HUES64 (cell line): ENCODE measurements around the gene ZNF775.

Source experiments
- H3K27ac ChIP-seq: 2 replicates; pipeline ENCODE4 v1.7.0; 2013; ENCODE audit warnings: low read depth, low read length, inconsistent platforms
- H3K27me3 ChIP-seq: 2 replicates; pipeline ENCODE4 v1.6.1; 2013; ENCODE audit warnings: mild to moderate bottlenecking, low read length; ENCODE audit not compliant: insufficient read depth
- H3K36me3 ChIP-seq: 2 replicates; pipeline ENCODE4 v1.6.1; 2013; ENCODE audit warnings: mild to moderate bottlenecking, low read length; ENCODE audit not compliant: insufficient read depth
- H3K4me1 ChIP-seq: 2 replicates; pipeline ENCODE4 v1.6.1; 2013; ENCODE audit warnings: mild to moderate bottlenecking, low read length, moderate library complexity; ENCODE audit not compliant: insufficient read depth
- H3K4me3 ChIP-seq: 2 replicates; pipeline ENCODE4 v1.5.1; 2013; ENCODE audit warnings: mild to moderate bottlenecking, low read length, moderate library complexity
- H3K9ac ChIP-seq: 2 replicates; pipeline ENCODE4 v1.6.1; 2013; ENCODE audit warnings: mild to moderate bottlenecking, low read depth, low read length
- H3K9me3 ChIP-seq: 2 replicates; pipeline ENCODE4 v1.6.1; 2013; ENCODE audit warnings: low read depth, low read length; ENCODE audit not compliant: insufficient read depth
- WGBS: fragments of 150-250, 120-280 bp; methylation state at CpG from one replicate; pipeline ENCODE4 v1.1.7; 2013; ENCODE audit warnings: missing lambda C conversion rate; 5-methylcytosine and 5-hydroxymethylcytosine counted together

Gene ZNF775

GRCh38 chr7:150410680-150411346 lies 31.7 kb downstream of the ZNF775 start:
- WGBS: 94% methylated on average over 10 of the region's 10 CpGs
- no peak overlapping the region for H3K9ac ChIP-seq
- no peaks in the 10 kb centered on the region for H3K27me3 ChIP-seq
- H3K4me3 ChIP-seq: no peak overlapping the region
- peaks cover 10% of the 10 kb centered on the region; the same call in 1 of the 2 replicates for H3K4me1 ChIP-seq
- peaks cover 23% of the 10 kb centered on the region for H3K36me3 ChIP-seq
- H3K27ac ChIP-seq: no peak overlapping the region
- no peaks in the 10 kb centered on the region for H3K9me3 ChIP-seq

DNA sequence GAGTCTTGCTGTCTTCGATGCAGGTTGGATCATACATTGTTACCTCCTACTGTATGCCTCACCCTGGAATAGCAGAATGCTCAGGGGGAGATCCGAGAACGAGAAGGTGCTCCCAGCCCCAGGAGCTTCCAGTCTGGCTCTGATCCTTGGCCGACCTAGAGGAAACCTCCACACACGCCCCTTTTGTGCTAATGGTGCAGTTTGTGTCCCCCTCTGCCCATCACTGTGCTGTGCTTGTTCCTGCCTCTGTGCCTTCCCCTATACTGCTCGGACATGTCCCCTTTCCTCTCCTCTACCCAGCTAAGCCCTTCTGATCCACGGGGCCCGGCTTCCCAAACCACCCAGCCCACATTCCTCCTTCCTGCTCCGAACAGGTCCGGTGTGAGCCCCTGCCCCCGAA lies 32.5 kb downstream of the ZNF775 start:
- peaks cover 23% of the 10 kb centered on the region for H3K36me3 ChIP-seq
- no peak overlapping the region for H3K9ac ChIP-seq
- no peak overlapping the region for H3K4me3 ChIP-seq
- H3K27ac ChIP-seq: no peak overlapping the region
- no peaks in the 10 kb centered on the region for H3K27me3 ChIP-seq
- H3K4me1 ChIP-seq: peaks cover 6% of the 10 kb centered on the region; the same call in 1 of the 2 replicates
- whole genome bisulfite sequencing: 83% methylated on average over 11 of the region's 11 CpGs
- H3K9me3 ChIP-seq: no peaks in the 10 kb centered on the region

DNA sequence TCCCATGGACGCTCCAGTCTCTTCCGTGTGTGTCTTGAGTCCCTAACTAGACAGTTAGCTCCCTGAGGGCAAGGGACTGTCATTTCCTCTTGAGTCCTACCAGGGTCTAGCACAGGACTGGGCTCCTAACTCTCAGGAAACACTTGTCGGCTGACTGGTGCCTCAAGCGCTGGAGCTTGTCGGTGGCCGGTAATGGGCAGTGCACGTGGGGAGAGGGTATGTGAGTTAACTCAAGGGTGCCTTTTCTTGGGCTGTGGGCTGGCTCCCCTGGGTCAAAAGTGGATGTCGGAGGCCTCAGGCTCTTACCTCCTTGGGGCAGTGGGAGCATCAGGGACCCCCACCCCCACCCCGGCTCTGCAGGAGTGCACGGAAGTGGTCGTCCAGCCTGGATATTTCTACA lies 32.9 kb downstream of the ZNF775 start:
- 95% methylated on average over 11 of the region's 11 CpGs for WGBS
- no peak overlapping the region for H3K9ac ChIP-seq
- H3K27ac ChIP-seq: no peak overlapping the region
- no peaks in the 10 kb centered on the region for H3K27me3 ChIP-seq
- no peaks in the 10 kb centered on the region for H3K9me3 ChIP-seq
- H3K4me1 ChIP-seq: peaks cover 3% of the 10 kb centered on the region; the same call in 1 of the 2 replicates
- no peak overlapping the region for H3K4me3 ChIP-seq
- peaks cover 23% of the 10 kb centered on the region for H3K36me3 ChIP-seq

DNA sequence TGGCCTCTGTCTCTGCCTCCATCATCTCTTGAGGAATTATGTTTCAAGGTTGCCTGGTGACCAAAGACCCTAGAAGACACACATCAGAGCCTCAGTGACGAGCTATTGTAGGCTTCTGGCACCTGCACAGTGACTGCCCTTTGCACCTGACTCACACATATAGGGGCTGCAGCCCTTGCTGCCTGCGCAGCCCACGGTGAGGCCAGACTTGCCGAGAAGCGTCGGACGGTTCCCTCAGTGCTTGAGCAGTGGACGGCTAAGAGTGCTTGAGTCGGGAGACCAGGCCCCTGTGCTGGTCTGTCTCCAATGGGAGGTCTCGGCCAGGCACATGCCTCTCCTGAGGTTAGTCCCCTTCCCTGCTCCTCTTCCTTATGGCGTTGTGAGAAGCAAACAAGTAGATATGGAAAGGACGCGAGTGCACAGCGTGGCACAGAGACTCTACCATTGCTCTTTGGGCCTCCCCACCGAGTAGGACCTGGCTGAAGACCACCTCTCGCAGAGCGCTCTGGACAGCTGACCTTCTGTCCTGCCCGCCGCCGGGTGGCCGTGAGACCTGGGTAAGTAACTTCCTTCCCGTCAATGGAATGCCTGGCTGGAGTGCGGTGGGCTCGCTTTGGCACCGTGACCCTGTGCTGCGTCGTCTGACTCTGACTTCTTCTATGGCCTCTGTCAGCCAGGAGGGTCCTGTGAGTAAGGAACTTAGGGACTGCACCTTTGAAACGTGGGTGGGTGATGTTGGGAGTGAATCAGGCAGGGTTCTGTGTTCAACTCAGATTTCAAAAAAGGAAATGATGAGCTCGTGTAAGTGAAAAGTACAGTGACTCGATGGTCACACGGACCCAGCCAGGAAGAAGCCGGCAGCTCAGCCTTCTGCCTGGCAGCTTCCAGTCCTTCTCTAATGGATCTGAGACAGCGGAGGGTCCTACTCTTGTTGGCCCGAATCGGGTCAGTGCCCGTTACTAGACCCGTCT lies 33.7 kb downstream of the ZNF775 start:
- Histone ChIP-seq H3K4me3 (no peak overlapping the region), H3K27me3 (no peaks in the 10 kb centered on the region), H3K27ac (no peak overlapping the region), H3K36me3 (peaks cover 23% of the 10 kb centered on the region), H3K4me1 (no peaks in the 10 kb centered on the region), H3K9me3 (no peaks in the 10 kb centered on the region), H3K9ac (no peak overlapping the region)
- WGBS: 86% methylated on average over 37 of the region's 37 CpGs

- Histone ChIP-seq H3K4me1 (no peaks in the 10 kb centered on the region), H3K27me3 (no peaks in the 10 kb centered on the region), H3K4me3 (no peak overlapping the region), H3K36me3 (peaks cover 21% of the 10 kb centered on the region), H3K9ac (no peak overlapping the region), H3K9me3 (no peaks in the 10 kb centered on the region), H3K27ac (no peak overlapping the region)
- 93% methylated on average over 11 of the region's 11 CpGs for WGBS
Observed at GRCh38 chr7:150413640-150414081, 34.5 kb downstream of the ZNF775 start.

GRCh38 chr7:150415161-150416153 lies 36.3 kb downstream of the ZNF775 start:
- Histone ChIP-seq H3K36me3 (peaks cover 10% of the 10 kb centered on the region), H3K9ac (no peak overlapping the region), H3K4me1 (no peaks in the 10 kb centered on the region), H3K27ac (no peak overlapping the region), H3K9me3 (no peaks in the 10 kb centered on the region), H3K4me3 (no peak overlapping the region), H3K27me3 (peaks cover 3% of the 10 kb centered on the region; the same call in 1 of the 2 replicates)
- WGBS: 93% methylated on average over 19 of the region's 19 CpGs

- H3K27me3 ChIP-seq: peaks cover 7% of the 10 kb centered on the region; the same call in 1 of the 2 replicates
- no peaks in the 10 kb centered on the region for H3K36me3 ChIP-seq
- 95% methylated on average over 10 of the region's 10 CpGs for WGBS
- H3K27ac ChIP-seq: no peak overlapping the region
- H3K9ac ChIP-seq: no peak overlapping the region
- H3K9me3 ChIP-seq: no peaks in the 10 kb centered on the region
- no peaks in the 10 kb centered on the region for H3K4me1 ChIP-seq
- no peak overlapping the region for H3K4me3 ChIP-seq
Observed at GRCh38 chr7:150417239-150417638, 38.1 kb downstream of the ZNF775 start.

DNA sequence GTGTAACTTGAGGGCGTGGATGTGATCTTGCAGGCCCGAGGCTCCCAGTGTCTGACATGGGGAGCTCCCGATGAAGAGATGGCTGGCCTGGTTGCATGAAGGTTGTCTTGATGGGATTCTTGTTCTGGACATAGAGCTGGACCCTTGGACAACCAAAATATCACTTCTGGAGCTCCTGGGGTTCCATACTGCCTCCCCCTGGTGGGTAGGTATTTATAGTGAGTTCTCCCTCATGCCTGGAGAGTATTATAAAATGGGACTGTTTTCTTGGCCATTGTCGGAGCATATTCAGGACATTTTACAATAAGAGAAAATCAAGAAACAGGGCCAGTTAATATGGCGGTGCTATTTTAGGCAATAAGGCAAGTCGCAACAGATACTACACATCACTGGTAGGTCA lies 38.7 kb downstream of the ZNF775 start:
- H3K27me3 ChIP-seq: peaks cover 7% of the 10 kb centered on the region; the same call in 1 of the 2 replicates
- WGBS: 98% methylated on average over 6 of the region's 6 CpGs
- H3K9me3 ChIP-seq: no peaks in the 10 kb centered on the region
- no peak overlapping the region for H3K27ac ChIP-seq
- no peak overlapping the region for H3K9ac ChIP-seq
- no peak overlapping the region for H3K4me3 ChIP-seq
- no peaks in the 10 kb centered on the region for H3K36me3 ChIP-seq
- H3K4me1 ChIP-seq: no peaks in the 10 kb centered on the region

- Histone ChIP-seq H3K27me3 (peaks cover 7% of the 10 kb centered on the region; the same call in 1 of the 2 replicates), H3K36me3 (no peaks in the 10 kb centered on the region), H3K9ac (no peak overlapping the region), H3K9me3 (no peaks in the 10 kb centered on the region), H3K4me3 (no peak overlapping the region), H3K27ac (no peak overlapping the region), H3K4me1 (no peaks in the 10 kb centered on the region)
- WGBS: 85% methylated on average over 2 of the region's 2 CpGs
Observed at GRCh38 chr7:150420242-150420641, 41.1 kb downstream of the ZNF775 start.

DNA sequence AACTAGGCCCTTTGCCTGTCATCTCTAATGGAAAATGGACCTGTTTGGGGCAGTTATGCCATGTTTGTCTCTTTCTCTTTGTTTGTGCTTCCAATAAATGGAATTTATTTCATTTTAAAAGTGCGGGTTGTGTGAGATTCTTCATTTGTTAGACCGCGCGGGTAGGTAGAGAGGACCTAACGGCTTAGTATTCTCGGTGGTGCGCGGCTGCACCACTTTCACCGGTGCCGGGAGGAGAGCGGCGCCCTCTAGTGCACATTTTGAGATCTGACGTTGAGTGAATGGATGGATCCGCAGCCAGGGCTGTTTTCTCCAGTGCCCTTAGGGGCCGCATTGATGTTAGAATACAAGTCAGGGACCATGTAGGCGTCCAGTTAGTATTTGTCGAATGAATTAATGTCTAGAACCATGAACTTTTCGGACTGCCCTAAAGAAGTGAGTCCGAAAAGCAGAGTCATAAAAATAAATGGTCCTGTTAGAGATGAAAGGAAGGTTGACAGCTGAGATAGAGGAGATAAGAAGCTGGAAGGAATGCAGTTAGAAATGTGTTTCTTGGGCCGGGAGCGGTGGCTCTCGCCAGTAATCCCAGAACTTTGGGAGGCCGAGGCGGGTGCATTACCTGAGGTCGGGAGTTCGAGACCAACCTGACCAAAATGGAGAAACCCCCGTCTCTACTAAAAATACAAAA lies 42.0 kb downstream of the ZNF775 start:
- Histone ChIP-seq H3K4me1 (no peaks in the 10 kb centered on the region), H3K27ac (no peak overlapping the region), H3K36me3 (no peaks in the 10 kb centered on the region), H3K9me3 (no peaks in the 10 kb centered on the region), H3K27me3 (peaks cover 7% of the 10 kb centered on the region; the same call in 1 of the 2 replicates), H3K9ac (no peak overlapping the region), H3K4me3 (no peak overlapping the region)
- WGBS: 29% methylated on average over 27 of the region's 27 CpGs
